CD4-positive, alpha-beta T cell treated with Interleukin-10 for 1 hour (primary cell): ENCODE data around the gene ALK.

Experiments used
- DNase-seq: peaks from one replicate; pipeline ENCODE4 v3.0.0-alpha.2; 2020

ALK gene

GRCh38 chr2:29900971-29901633, 20.3 kb downstream of the ALK start:
- DNase-seq = no peak

- no peak for DNase-seq
Observed at GRCh38 chr2:29898999-29899398, 22.4 kb downstream of the ALK start.

DNA sequence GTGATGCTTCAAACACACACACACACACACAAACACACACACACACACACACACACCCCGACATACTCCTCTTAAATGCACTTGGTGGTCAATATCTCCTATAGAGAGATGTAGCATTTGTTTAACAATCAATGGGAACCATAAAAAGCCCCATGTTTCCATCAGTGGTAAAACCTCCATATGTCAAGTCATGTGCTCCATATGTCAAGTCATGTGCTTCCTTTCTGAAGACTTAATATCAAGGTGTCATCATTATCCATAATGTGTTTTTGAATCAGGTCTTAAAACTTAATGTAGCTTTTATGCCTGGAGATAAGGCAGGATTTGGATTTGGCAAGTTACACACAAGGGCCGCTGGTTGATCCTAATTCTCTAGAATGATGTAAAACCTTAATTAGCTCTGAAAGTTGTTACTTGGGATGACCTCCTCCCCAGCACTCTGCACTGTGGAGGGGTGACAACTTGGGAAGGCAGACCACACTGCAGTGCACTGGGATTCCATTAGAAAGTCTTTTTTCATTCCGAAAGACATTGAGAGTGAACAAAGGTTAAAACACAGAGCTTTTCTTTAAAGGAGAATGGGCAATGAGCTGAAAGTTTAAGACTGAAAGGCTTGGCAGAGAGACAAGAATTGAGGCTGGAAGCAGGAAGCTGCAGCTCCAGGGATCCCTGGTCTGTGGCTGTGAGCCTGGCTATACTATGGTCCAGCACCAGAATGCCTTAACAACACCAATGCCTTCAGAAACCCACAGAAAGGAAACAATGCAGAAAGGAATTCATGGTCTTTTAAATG, 26.4 kb downstream of the ALK start:
- DNase-seq = no peak

GRCh38 chr2:29892585-29893259, 28.7 kb downstream of the ALK start:
- no peak for DNase-seq

DNA sequence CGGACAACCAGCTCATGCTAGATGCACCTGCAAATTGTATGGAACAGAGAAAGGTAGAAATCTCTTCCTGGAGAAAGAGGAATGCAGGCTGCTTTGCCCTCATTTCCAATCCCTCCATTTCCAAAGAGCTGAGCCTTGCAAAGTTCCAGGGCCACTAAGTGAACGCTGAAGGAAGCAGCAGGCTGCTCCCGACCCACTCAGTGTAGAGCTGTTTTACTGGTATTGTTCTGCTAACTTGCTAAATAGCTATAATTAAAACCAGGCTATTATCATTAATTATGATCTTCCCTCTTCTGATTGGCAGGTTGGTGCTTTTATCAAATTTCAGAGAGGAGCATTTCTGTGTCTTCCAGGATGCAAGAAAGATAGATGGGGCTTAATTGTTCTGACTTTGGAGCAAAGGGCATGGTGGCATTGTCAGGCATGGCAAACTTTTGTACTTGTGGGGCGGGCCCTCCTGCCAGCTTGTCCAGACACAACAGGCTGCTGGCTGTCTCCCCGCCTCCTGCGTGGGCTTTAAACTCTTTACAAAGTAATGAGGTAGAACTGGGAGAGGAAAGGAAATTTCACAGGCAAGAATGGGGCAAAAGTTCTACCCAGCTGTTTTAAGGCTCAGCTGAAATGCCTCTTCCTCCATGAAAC, 40.2 kb downstream of the ALK start:
- DNase-seq = no peak

- DNase-seq = no peak
Observed at GRCh38 chr2:29880084-29880483, 41.3 kb downstream of the ALK start.

DNA sequence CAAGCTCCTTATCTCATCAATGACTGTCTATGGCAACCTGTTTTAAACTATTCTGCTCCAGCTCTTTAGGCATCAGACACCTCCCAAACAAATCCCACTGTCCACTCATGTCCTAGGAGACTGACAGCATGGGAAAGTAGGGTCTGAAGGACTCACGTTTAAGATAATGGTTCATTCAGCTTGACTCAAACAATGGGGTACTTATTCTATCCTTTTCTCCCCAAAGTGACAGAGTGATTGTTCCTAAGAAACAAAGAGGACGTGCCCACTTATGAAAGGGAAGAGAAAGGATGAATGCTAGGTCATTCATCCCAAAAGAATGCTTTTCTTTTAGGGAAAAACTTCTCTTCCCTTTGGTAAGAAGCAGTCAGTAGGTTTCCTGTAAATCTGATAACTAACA, 41.9 kb downstream of the ALK start:
- no peak for DNase-seq

DNA sequence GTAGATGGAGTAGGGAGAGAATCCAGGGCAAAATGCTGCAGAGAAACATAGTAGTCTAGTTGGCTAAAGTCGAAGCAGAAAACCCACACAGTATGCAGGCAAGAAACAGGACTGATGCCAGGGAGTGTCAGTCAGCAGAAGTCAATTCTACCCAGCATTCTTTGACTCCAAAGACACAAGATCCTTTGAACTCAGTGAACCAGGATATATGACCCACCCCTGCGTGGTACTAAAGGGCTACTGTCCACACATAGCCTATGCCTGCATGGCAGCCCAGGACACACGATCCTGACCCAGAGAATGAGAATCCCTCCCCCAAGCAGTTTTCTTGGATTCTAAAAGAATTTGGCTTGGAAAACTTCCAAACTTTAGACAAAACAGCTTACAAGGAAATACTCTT, 42.5 kb downstream of the ALK start:
- DNase-seq = no peak

DNA sequence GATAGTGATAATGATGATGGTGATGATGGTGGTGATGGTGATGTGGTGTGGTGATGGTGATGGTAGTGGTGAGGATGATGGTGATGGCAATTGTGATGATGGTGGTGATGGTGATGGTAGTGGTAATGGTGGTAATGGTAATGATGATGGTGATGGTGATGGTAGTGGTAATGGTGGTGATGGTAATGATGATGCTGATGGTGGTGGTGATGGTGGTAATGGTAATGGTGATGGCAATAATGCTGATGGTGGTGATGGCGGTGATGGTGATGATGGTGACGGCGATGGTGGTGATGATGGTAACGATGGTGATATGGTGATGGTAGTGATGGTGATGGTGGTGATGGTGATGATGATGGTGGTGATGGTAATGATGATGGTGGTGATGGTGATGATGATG, 45.0 kb downstream of the ALK start:
- no peak for DNase-seq

GRCh38 chr2:29874745-29875144, 46.6 kb downstream of the ALK start:
- DNase-seq = no peak

DNA sequence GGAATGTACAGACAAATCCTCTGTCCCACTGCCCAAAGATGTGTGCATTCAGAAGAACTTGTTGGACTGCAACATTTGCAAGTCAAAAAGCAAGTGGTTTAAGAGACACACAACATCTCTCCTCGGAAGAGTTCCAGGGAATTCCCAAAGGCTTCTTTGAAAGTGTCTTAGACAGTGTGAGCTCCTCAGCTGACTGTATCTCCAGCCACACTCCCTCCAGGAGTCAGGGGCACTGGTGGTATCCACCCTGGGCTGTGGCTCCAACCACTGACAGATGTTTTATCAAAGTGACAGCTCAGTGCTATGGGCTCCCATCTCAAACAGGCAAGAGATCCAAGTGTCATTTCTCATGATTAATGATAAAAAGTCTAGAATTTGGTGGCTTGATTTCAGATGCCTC, 48.5 kb downstream of the ALK start:
- no peak for DNase-seq

- DNase-seq = no peak
Observed at GRCh38 chr2:29871541-29871940, 49.8 kb downstream of the ALK start.

DNA sequence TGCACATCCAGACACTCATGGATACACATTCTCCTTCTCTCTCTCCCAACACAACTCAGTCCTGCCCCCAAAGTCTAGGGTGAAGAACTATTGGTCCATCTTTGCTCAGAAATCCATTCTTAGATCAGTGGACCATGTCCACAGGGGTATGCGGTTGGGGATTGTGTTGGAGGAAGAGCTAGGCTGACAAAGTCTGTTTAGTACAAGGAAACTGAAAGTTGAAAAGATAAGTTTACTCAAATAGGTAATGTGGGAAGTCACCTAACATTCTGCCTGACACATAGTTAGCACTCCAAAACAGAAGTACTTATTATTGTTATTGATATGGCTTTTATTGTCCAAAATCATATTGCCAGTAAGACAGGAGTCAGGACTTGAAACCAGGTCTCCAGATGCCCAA, 55.9 kb downstream of the ALK start:
- no peak for DNase-seq

DNA sequence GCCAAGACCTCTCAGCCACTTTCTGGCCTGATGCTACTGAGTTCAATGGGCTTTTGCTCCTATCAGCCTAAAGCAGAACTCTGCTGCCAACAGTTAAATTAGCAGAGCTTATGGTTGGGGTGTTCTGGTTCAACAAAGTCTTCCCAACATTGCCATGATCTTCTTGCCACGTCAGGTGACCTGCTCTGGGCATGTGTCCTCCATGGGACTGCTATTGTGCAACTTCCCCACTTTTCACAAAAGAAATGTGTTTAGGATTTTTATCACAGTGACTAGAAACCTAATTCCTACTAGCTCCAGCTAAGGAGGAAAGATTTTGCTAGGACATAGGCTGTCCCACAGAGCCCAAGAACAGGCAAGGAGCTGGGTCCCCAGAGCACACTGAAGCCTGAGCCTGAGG, 56.4 kb downstream of the ALK start:
- no peak for DNase-seq

DNA sequence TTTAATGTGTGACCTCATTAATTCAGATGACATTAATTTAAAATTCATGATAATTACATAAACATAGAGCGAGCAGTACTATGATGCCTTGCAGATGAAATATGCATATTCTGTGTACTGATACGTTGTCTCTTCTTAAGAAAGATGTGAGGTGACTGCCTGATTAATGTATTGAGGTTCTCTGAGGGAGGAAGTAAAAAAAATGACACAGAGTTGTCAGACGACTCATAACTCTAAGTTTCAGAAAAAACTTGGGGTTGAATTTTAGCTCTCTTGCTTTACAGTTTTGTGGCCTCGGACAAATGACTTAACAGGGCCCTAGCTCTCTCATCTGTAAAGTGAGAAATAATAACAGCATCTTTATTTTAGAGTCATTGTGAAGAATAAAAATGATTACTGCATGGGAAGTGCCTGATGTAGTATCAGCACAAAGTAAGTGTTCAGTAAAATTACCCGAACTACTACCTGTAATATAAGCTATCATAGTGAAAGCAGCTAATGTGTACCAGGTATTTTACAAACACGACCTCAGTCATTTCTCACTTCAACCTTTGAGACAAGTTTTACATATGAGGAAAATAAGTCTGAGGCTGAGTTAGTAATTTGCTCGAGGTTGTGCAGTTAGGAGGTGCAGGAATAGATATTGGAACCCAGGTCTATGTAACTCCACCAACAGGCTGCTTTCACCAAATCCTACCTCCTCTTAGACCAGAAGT, 65.3 kb downstream of the ALK start:
- DNase-seq = no peak

DNA sequence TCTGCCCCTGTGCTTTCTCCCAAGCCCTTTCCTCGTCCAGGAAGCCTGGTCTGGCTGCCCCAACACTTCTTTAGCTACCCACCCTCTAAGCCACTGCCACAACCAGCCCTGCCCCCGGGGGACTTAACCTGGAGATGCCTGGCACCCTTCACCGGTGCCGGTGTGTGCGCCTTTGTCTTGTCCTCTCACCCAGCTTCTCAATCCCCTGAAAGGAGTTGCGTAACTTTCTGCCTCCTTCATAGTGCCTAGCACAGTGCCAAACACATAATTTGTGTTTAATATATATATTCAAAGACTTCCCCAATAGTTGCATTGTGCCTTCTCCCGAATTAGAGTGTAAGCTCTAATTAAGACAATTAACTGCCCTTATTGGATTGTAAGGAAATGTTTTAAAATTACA, 70.6 kb downstream of the ALK start:
- DNase-seq = no peak

DNA sequence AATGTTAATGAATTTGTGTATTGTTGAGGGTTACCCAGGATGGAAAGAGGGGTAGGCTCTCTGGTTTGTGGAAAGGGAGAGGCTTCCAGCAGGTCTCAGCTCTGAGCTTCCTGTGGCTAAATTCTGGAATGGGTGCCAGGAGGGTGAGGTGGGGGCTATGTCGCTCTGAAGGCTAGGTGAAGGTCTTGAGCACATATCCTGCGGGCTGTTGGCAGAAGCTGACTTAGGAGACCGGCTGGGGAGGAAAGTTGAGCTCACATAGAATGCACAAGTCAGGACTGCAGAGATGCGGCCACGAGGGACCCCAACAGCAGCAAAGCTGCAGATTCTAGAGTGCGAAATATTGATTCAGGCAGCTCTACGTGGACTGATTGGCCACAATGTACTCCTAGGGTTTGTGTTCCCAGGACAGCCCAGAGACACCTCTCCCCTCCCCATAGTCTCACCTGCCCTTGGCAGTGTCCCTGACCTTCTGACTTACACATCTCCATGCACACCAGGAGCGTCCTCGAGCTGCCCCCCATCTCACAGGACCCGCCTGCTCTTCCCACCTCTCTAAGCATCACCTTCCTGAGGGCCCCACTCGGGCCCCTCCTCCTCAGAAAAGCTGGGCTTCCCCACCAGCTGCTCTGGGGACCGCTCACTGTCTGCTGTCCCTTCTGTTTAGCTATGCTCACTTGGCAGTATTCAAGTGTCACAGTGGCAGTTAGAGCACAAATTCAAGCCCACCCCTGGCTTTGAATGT, 72.6 kb downstream of the ALK start:
- DNase-seq = no peak

- DNase-seq = no peak
Observed at GRCh38 chr2:29847886-29848285, 73.5 kb downstream of the ALK start.

DNA sequence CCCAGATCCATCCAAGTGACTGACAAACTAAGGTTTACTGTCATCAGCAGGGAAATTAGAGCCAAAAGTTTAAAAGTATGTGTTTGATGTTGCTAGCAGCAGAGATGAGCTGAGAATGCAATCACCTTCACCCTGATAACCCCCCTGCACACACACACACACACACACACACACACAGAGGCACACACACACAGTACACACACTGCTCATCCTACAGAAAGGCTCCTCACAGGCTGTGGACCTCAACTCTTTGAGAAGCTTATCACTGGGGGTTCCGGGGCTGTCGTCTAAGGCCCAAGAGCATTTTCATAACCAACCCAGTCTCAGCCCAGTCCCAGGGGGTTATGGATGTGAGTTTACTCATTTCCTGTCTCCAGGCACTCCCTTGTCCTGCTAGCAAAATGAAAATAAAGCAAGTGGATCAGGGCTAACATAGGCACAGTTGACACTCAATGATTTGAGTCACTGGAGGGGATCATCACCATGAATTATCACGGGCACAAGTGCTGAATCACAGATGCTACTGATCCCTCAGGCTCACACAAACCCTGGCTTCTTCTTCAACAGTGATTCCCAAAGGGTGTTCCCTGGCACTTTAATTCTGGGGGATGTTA, 76.6 kb downstream of the ALK start:
- DNase-seq = no peak

GRCh38 chr2:29841386-29842004, 79.9 kb downstream of the ALK start:
- DNase-seq = peak; percentile 19

- DNase-seq = no peak
Observed at GRCh38 chr2:29839306-29839705, 82.1 kb downstream of the ALK start.
